ENCODE data around the gene HLA-DPA1.
A peak's percentile ranks its signal among the peaks of the same experiment; 100 is the strongest.

HLA-DPA1 gene

GRCh38 chr6:33017694-33018353, 55.6 kb downstream of the HLA-DPA1 start:
- TF ChIP-seq JUND (IDR thresholded peaks at IDR 0.05; ENCODE audit: low read depth): no peak
- DNase-seq (ENCODE audit: low read depth in 1 of 2, low spot score in 1 of 2): no peak
- in situ Hi-C loops (cut with HindIII; ENCODE audit: low pct_unique_long_range_greater_than_20kb, low sequenced_read_pairs): no loop called here

GRCh38 chr6:33017018-33017417, 56.4 kb downstream of the HLA-DPA1 start:
- TF ChIP-seq JUND (IDR thresholded peaks at IDR 0.05; ENCODE audit: low read depth): no peak
- no peak for DNase-seq (ENCODE audit: low read depth in 1 of 2, low spot score in 1 of 2)
- in situ Hi-C loops (cut with HindIII; ENCODE audit: low pct_unique_long_range_greater_than_20kb, low sequenced_read_pairs): no loop called here

DNA sequence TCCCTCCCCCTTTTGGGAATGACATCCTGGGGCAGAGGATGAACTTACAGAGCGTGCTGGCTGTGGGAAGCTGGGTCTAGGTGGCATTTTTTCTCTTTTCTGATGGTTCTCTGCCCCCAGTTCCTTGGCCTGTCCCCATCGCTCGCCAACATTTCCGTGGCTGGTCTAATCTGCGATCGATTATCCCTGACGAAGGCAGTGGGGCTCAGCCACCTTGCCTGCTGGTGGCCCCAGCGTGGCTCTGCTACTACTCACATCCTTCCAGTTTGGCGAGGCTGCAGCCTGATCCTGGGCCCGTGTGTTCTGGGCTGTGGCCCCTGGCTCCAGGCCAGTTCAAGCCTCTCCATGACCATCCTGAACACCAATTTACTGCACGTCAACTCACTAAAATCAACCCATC, 57.7 kb downstream of the HLA-DPA1 start:
- in situ Hi-C loops (cut with HindIII; ENCODE audit: low pct_unique_long_range_greater_than_20kb, low sequenced_read_pairs): no loop called here
- DNase-seq (ENCODE audit: low read depth in 1 of 2, low spot score in 1 of 2): no peak
- no peak for TF ChIP-seq JUND (IDR thresholded peaks at IDR 0.05; ENCODE audit: low read depth)

DNA sequence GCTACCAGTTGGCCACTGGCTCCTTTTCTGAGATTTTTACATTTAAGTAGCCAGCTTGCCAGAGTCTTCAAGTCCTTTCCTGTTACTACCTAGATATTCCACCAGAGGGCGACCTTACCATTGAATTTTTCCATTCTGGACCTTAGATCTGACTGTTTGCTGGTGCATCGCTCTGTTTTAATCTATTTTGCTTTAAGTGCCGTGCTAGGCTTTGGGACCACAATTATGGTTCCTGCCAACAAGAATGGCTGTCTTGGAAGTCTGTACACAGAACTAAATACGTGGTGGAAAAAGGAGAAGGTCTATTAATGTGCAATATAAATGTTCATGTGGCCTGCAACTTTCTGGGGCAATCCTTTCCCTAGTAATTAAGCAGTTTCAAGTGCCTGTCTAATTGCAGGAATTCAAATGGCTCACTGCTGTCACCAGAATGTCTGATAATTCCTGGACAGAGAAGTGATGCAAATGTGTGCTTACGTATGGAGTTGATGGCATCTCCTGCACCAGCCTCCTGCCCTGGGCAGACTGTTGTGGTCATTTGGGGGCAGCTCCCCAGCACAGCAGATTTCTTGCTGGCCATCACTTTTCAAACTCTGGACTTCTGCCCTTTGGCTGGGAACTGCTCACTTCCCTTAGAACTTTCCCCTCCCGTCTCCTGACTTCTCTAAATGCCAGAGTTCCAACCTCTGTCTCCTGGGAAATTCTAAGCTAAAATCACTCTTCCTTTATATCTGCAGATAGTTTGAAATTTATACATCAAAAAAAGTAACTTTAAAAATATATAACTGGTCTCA, 58.4 kb downstream of the HLA-DPA1 start:
- peak; percentile 49 to 85 for DNase-seq (ENCODE audit: low read depth in 1 of 2, low spot score in 1 of 2)
- in situ Hi-C loops (cut with HindIII; ENCODE audit: low pct_unique_long_range_greater_than_20kb, low sequenced_read_pairs): no loop called here
- TF ChIP-seq JUND (IDR thresholded peaks at IDR 0.05; ENCODE audit: low read depth): no peak
